ENCODE data around the gene ZNF441.
A peak's percentile ranks its signal among the peaks of the same experiment; 100 is the strongest.
"Not testable (repeated sequence)": the region's sequence is repeated elsewhere in the genome, so short reads cannot be mapped to it uniquely, and the experiment has no call there.

Gene ZNF441

GRCh38 chr19:11771520-11771919, 4.7 kb downstream of the ZNF441 start:
- H3K4me3 ChIP-seq (ENCODE audit: control insufficient read depth in 1 of 7, extremely low read depth in 1 of 7, insufficient read depth in 4 of 7, low read depth in 2 of 7, low read length in 6 of 7); H3K36me3 ChIP-seq (ENCODE audit: control insufficient read depth in 4 of 4, insufficient read depth in 4 of 4, low read length in 3 of 4); POLR2A ChIA-PET; H3K27ac ChIP-seq (ENCODE audit: insufficient read depth in 1 of 2, low read depth in 1 of 2, low read length in 2 of 2, poor library complexity in 1 of 2, severe bottlenecking in 2 of 2); H3K27me3 ChIP-seq (replicated peaks in 2 of 5; ENCODE audit: control insufficient read depth in 4 of 5, insufficient read depth in 5 of 5, low read length in 4 of 5): not testable (repeated sequence)
- Histone ChIP-seq H3K4me1 (ENCODE audit: control extremely low read depth in 1 of 4, control insufficient read depth in 4 of 4, insufficient read depth in 4 of 4, low read length in 3 of 4) (peaks cover 0 to 15% (median 13%) of the 10 kb centered on the region in 4 experiments), H3K9me3 (ENCODE audit: control extremely low read depth in 1 of 5, control insufficient read depth in 4 of 5, insufficient read depth in 2 of 5, low read depth in 1 of 5, low read length in 4 of 5) (peaks cover 5 to 52% (median 24%) of the 10 kb centered on the region in 5 experiments)
- peak in 1 of 3 donors; percentile 15 for DNase-seq
- CTCF ChIA-PET: interaction anchor here (0.9 kb wide), 1 partner anchor 27 kb away, joined by 3 read pairs; the partner anchor contains the start of gene ZNF491
- no CpG with 5 or more reads among the region's 11 CpGs for WGBS (ENCODE audit: insufficient coverage)

- H3K9me3 ChIP-seq (ENCODE audit: control extremely low read depth in 1 of 5, control insufficient read depth in 4 of 5, insufficient read depth in 2 of 5, low read depth in 1 of 5, low read length in 4 of 5): peaks cover 27 to 85% (median 48%) of the 10 kb centered on the region in 5 experiments
- H3K27me3 ChIP-seq (replicated peaks in 2 of 5; ENCODE audit: control insufficient read depth in 4 of 5, insufficient read depth in 5 of 5, low read length in 4 of 5); H3K4me1 ChIP-seq (ENCODE audit: control extremely low read depth in 1 of 4, control insufficient read depth in 4 of 4, insufficient read depth in 4 of 4, low read length in 3 of 4); H3K4me3 ChIP-seq (ENCODE audit: control insufficient read depth in 1 of 7, extremely low read depth in 1 of 7, insufficient read depth in 4 of 7, low read depth in 2 of 7, low read length in 6 of 7); H3K27ac ChIP-seq (ENCODE audit: insufficient read depth in 1 of 2, low read depth in 1 of 2, low read length in 2 of 2, poor library complexity in 1 of 2, severe bottlenecking in 2 of 2); DNase-seq; POLR2A ChIA-PET: not testable (repeated sequence)
- WGBS (ENCODE audit: insufficient coverage): 100% methylated on average over 8 of the region's 11 CpGs
- CTCF ChIA-PET: interaction anchor here (0.6 kb wide), 1 partner anchor 631 kb away, joined by 3 read pairs; no protein-coding TSS in a partner anchor
- H3K36me3 ChIP-seq (ENCODE audit: control insufficient read depth in 4 of 4, insufficient read depth in 4 of 4, low read length in 3 of 4): peaks cover 25 to 51% (median 34%) of the 10 kb centered on the region in 4 experiments
These were observed 9.9 kb downstream of the ZNF441 start for GRCh38 chr19:11776669-11777068.

- no peak overlapping the region for H3K27ac ChIP-seq (ENCODE audit: insufficient read depth in 1 of 2, low read depth in 1 of 2, low read length in 2 of 2, poor library complexity in 1 of 2, severe bottlenecking in 2 of 2)
- DNase-seq: no peak
- ChIA-PET POLR2A (no interaction called here), CTCF (interaction anchor here (1.1 kb wide), 1 partner anchor 81 kb away, joined by 3 read pairs; no protein-coding TSS in a partner anchor)
- peaks cover 25 to 60% (median 40%) of the 10 kb centered on the region in 4 experiments for H3K36me3 ChIP-seq (ENCODE audit: control insufficient read depth in 4 of 4, insufficient read depth in 4 of 4, low read length in 3 of 4)
- peaks cover 23 to 89% (median 49%) of the 10 kb centered on the region in 5 experiments for H3K9me3 ChIP-seq (ENCODE audit: control extremely low read depth in 1 of 5, control insufficient read depth in 4 of 5, insufficient read depth in 2 of 5, low read depth in 1 of 5, low read length in 4 of 5)
- H3K4me1 ChIP-seq (ENCODE audit: control extremely low read depth in 1 of 4, control insufficient read depth in 4 of 4, insufficient read depth in 4 of 4, low read length in 3 of 4): no peaks in the 10 kb centered on the region
- 97% methylated on average over 5 of the region's 7 CpGs for WGBS (ENCODE audit: insufficient coverage)
- H3K27me3 ChIP-seq (replicated peaks in 2 of 5; ENCODE audit: control insufficient read depth in 4 of 5, insufficient read depth in 5 of 5, low read length in 4 of 5): no peaks in the 10 kb centered on the region
- H3K4me3 ChIP-seq (ENCODE audit: control insufficient read depth in 1 of 7, extremely low read depth in 1 of 7, insufficient read depth in 4 of 7, low read depth in 2 of 7, low read length in 6 of 7): peak overlapping the region in 1 of 7 experiments; percentile 31
These were observed 13.7 kb downstream of the ZNF441 start for GRCh38 chr19:11780431-11781020.

GRCh38 chr19:11781295-11782057, 14.7 kb downstream of the ZNF441 start:
- 97% methylated on average over 4 of the region's 5 CpGs for whole genome bisulfite sequencing (ENCODE audit: insufficient coverage)
- Histone ChIP-seq H3K36me3 (ENCODE audit: control insufficient read depth in 4 of 4, insufficient read depth in 4 of 4, low read length in 3 of 4) (peaks cover 25 to 60% (median 40%) of the 10 kb centered on the region in 4 experiments), H3K27ac (ENCODE audit: insufficient read depth in 1 of 2, low read depth in 1 of 2, low read length in 2 of 2, poor library complexity in 1 of 2, severe bottlenecking in 2 of 2) (no peak overlapping the region), H3K4me1 (ENCODE audit: control extremely low read depth in 1 of 4, control insufficient read depth in 4 of 4, insufficient read depth in 4 of 4, low read length in 3 of 4) (no peaks in the 10 kb centered on the region), H3K27me3 (replicated peaks in 2 of 5; ENCODE audit: control insufficient read depth in 4 of 5, insufficient read depth in 5 of 5, low read length in 4 of 5) (no peaks in the 10 kb centered on the region), H3K9me3 (ENCODE audit: control extremely low read depth in 1 of 5, control insufficient read depth in 4 of 5, insufficient read depth in 2 of 5, low read depth in 1 of 5, low read length in 4 of 5) (peaks cover 23 to 86% (median 53%) of the 10 kb centered on the region in 5 experiments), H3K4me3 (ENCODE audit: control insufficient read depth in 1 of 7, extremely low read depth in 1 of 7, insufficient read depth in 4 of 7, low read depth in 2 of 7, low read length in 6 of 7) (peak overlapping the region in 1 of 7 experiments; percentile 10)
- CTCF ChIA-PET: interaction anchor here (1.1 kb wide), 1 partner anchor 82 kb away, joined by 3 read pairs; no protein-coding TSS in a partner anchor
- DNase-seq: peak in 2 of 3 donors; percentile 22 to 49
- POLR2A ChIA-PET: no interaction called here

- ChIA-PET CTCF (interaction anchor here (0.8 kb wide), 1 partner anchor 18 kb away, joined by 4 read pairs; no protein-coding TSS in a partner anchor), POLR2A (no interaction called here)
- H3K4me1 ChIP-seq (ENCODE audit: control extremely low read depth in 1 of 4, control insufficient read depth in 4 of 4, insufficient read depth in 4 of 4, low read length in 3 of 4): no peaks in the 10 kb centered on the region
- no peak for DNase-seq
- no peak overlapping the region for H3K4me3 ChIP-seq (ENCODE audit: control insufficient read depth in 1 of 7, extremely low read depth in 1 of 7, insufficient read depth in 4 of 7, low read depth in 2 of 7, low read length in 6 of 7)
- no peaks in the 10 kb centered on the region for H3K27me3 ChIP-seq (replicated peaks in 2 of 5; ENCODE audit: control insufficient read depth in 4 of 5, insufficient read depth in 5 of 5, low read length in 4 of 5)
- H3K9me3 ChIP-seq (ENCODE audit: control extremely low read depth in 1 of 5, control insufficient read depth in 4 of 5, insufficient read depth in 2 of 5, low read depth in 1 of 5, low read length in 4 of 5): peaks cover 20 to 79% (median 46%) of the 10 kb centered on the region in 5 experiments
- peaks cover 19 to 42% (median 30%) of the 10 kb centered on the region in 4 experiments for H3K36me3 ChIP-seq (ENCODE audit: control insufficient read depth in 4 of 4, insufficient read depth in 4 of 4, low read length in 3 of 4)
- WGBS (ENCODE audit: insufficient coverage): no CpG with 5 or more reads among the region's 1 CpG
- no peak overlapping the region for H3K27ac ChIP-seq (ENCODE audit: insufficient read depth in 1 of 2, low read depth in 1 of 2, low read length in 2 of 2, poor library complexity in 1 of 2, severe bottlenecking in 2 of 2)
These were observed 17.0 kb downstream of the ZNF441 start for GRCh38 chr19:11783767-11784166.

GRCh38 chr19:11784356-11784755, 17.6 kb downstream of the ZNF441 start:
- H3K27me3 ChIP-seq (replicated peaks in 2 of 5; ENCODE audit: control insufficient read depth in 4 of 5, insufficient read depth in 5 of 5, low read length in 4 of 5): no peaks in the 10 kb centered on the region
- H3K4me1 ChIP-seq (ENCODE audit: control extremely low read depth in 1 of 4, control insufficient read depth in 4 of 4, insufficient read depth in 4 of 4, low read length in 3 of 4): no peaks in the 10 kb centered on the region
- peaks cover 16 to 75% (median 40%) of the 10 kb centered on the region in 5 experiments for H3K9me3 ChIP-seq (ENCODE audit: control extremely low read depth in 1 of 5, control insufficient read depth in 4 of 5, insufficient read depth in 2 of 5, low read depth in 1 of 5, low read length in 4 of 5)
- no peak for DNase-seq
- no peak overlapping the region for H3K27ac ChIP-seq (ENCODE audit: insufficient read depth in 1 of 2, low read depth in 1 of 2, low read length in 2 of 2, poor library complexity in 1 of 2, severe bottlenecking in 2 of 2)
- H3K4me3 ChIP-seq (ENCODE audit: control insufficient read depth in 1 of 7, extremely low read depth in 1 of 7, insufficient read depth in 4 of 7, low read depth in 2 of 7, low read length in 6 of 7): no peak overlapping the region
- ChIA-PET CTCF (interaction anchor here (0.6 to 0.8 kb wide), 2 partner anchors 18 to 275 kb away, joined by 3 to 4 read pairs; no protein-coding TSS in a partner anchor), POLR2A (no interaction called here)
- H3K36me3 ChIP-seq (ENCODE audit: control insufficient read depth in 4 of 4, insufficient read depth in 4 of 4, low read length in 3 of 4): peaks cover 16 to 36% (median 26%) of the 10 kb centered on the region in 4 experiments
- WGBS (ENCODE audit: insufficient coverage): 100% methylated on average over 3 of the region's 3 CpGs

Data from common myeloid progenitor, CD34-positive (primary cell).